BE2C (cell line): ENCODE results near the gene ATP6V1D. TPM values are rescaled to one million over a fixed set of nuclear protein-coding genes. Genes with fewer than 3 reads are reported as not detected.
"Not testable (repeated sequence)": the region's sequence is repeated elsewhere in the genome, so short reads cannot be mapped to it uniquely, and the experiment has no call there.

Source experiments
- DNase-seq: peaks from one replicate; pipeline ENCODE4 v3.0.0-alpha.2; 2020
- H3K27me3 ChIP-seq: fragments of 250-450 bp; sonication (Bioruptor Pico); 2 replicates; pipeline ENCODE4 v1.5.1; 2020; ENCODE audit warnings: mild to moderate bottlenecking
- H3K36me3 ChIP-seq: fragments of 250-450 bp; sonication (Bioruptor Pico); 2 replicates; pipeline ENCODE4 v1.5.1; 2020; ENCODE audit warnings: mild to moderate bottlenecking
- H3K4me1 ChIP-seq: fragments of 250-450 bp; sonication (Bioruptor Pico); 2 replicates; pipeline ENCODE4 v1.5.1; 2020
- H3K4me3 ChIP-seq: 2 replicates; pipeline ENCODE4 v1.5.1; 2011; ENCODE audit warnings: low read depth, low read length
- H3K9me3 ChIP-seq: fragments of 250-450 bp; sonication (Bioruptor Pico); 2 replicates; pipeline ENCODE4 v1.5.1; 2020
- CTCF ChIP-seq: IDR thresholded peaks from 2 replicates; pipeline ENCODE4 v1.5.1; 2012; ENCODE audit warnings: mild to moderate bottlenecking, low read depth, low read length
- polyA plus RNA-seq: library from polyadenylated mRNA; unstranded; fragments of >200 nt; gene quantifications from one replicate; pipeline ENCODE4 v1.2.1, GENCODE V29; 2012; ENCODE audit warnings: low read depth, missing spikeins; ENCODE audit not compliant: insufficient read length, insufficient read depth

Gene ATP6V1D
- polyA plus RNA-seq, result 135 TPM

- Histone ChIP-seq H3K27me3 (no peaks in the 10 kb centered on the region), H3K4me1 (no peaks in the 10 kb centered on the region), H3K36me3 (peaks cover 10% of the 10 kb centered on the region), H3K9me3 (no peaks in the 10 kb centered on the region), H3K4me3 (peak within 1 kb of the TSS; percentile 98)
- peak; percentile 97 for TF ChIP-seq CTCF
- DNase-seq, result peak; percentile 99
Measured at GRCh38 chr14:67359775-67360469, at the start of gene ATP6V1D, which contains the start of gene EIF2S1. TSS of gene ATP6V1D (minus strand) at chr14:67359804. CDS start at chr14:67359698, 106 bp downstream. TSS of gene EIF2S1 (plus strand) at chr14:67360328. CDS start at chr14:67364768, 4,440 bp downstream.

- not testable (repeated sequence) for DNase-seq, H3K4me3 ChIP-seq, H3K9me3 ChIP-seq, H3K36me3 ChIP-seq, H3K4me1 ChIP-seq
- H3K27me3 ChIP-seq, result peaks cover 14% of the 10 kb centered on the region
Measured at GRCh38 chr14:67408122-67408801, 48.7 kb upstream of the ATP6V1D start.

- no peak for TF ChIP-seq CTCF
- H3K4me3 ChIP-seq, result no peak overlapping the region
Measured at GRCh38 chr14:67405771-67406170, 46.2 kb upstream of the ATP6V1D start.

GRCh38 chr14:67400434-67400833 is 40.8 kb upstream of the ATP6V1D start:
- no peaks in the 10 kb centered on the region for H3K9me3 ChIP-seq
- no peak for DNase-seq
- no peak overlapping the region for H3K4me3 ChIP-seq
- H3K4me1 ChIP-seq, result no peaks in the 10 kb centered on the region
- no peaks in the 10 kb centered on the region for H3K27me3 ChIP-seq
- no peaks in the 10 kb centered on the region for H3K36me3 ChIP-seq
- TF ChIP-seq CTCF, result no peak

More at GRCh38 chr14:67405771-67406170, 46.2 kb upstream of the ATP6V1D start:
- Histone ChIP-seq H3K4me1 (no peaks in the 10 kb centered on the region), H3K9me3 (no peaks in the 10 kb centered on the region), H3K27me3 (no peaks in the 10 kb centered on the region), H3K36me3 (no peaks in the 10 kb centered on the region)
- DNase-seq, result no peak

DNA sequence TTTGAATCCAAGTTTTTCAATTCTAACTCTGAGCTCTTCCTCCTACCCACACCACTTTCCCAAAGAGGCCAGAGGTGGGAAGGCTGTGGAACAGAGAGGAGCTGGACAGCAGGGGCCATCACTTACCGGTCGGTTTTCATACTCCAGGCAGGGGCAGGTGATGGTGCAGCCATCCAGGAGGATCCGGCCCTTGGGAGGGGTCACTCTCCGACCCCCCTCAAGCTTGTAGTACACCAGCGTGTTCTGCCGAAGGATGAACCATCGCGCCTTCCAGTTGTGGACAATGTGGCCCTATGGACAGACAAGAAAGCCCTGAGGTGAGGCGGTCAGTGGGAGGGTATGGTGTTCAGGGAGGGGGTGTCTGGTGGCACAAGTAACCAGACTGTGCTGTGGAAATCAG is 37.9 kb upstream of the ATP6V1D start:
- no peaks in the 10 kb centered on the region for H3K4me1 ChIP-seq
- no peak for TF ChIP-seq CTCF
- DNase-seq, result no peak
- H3K9me3 ChIP-seq, result no peaks in the 10 kb centered on the region
- no peaks in the 10 kb centered on the region for H3K27me3 ChIP-seq
- no peaks in the 10 kb centered on the region for H3K36me3 ChIP-seq
- no peak overlapping the region for H3K4me3 ChIP-seq

DNA sequence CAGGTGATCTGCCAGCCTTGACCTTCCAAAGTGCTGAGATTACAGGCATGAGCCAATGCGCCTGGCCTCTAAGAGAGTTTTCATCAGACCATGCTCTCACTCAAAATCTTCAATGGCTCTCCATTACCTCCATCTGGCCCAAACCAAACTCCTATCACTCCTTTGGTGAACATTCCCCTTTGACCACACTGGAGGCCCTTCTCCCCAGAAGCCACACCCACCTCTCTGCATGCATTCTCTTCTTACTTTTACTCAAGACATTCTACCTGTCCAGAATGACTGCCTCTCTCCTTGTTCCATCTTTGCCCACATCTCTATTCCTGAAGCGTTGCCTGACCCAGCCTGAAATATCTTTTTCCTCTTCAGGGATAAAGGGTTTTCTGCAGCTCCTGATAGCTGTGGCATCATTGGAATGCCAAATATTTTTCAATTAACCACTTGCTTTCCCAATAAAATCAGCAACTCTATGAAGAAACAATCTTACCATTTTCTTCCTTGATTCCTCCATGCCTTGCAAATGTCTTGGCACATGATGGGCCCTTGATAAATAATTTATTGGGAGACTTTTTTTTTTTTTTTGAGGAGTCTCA is 36.9 kb upstream of the ATP6V1D start:
- no peak for DNase-seq
- TF ChIP-seq CTCF, result no peak
- H3K9me3 ChIP-seq, result no peaks in the 10 kb centered on the region
- no peaks in the 10 kb centered on the region for H3K36me3 ChIP-seq
- no peak overlapping the region for H3K4me3 ChIP-seq
- no peaks in the 10 kb centered on the region for H3K27me3 ChIP-seq
- no peaks in the 10 kb centered on the region for H3K4me1 ChIP-seq
